Activated CD4-positive, alpha-beta T cell treated with anti-CD3 and anti-CD28 coated beads, Interleukin-2, amount 50 U/mL, for 1 hour (primary cell): ENCODE measurements around the gene ARFGAP1.

ENCODE experiments used
- DNase-seq: peaks from one replicate; pipeline ENCODE4 v3.0.0-alpha.2; 2020

Gene ARFGAP1

DNA sequence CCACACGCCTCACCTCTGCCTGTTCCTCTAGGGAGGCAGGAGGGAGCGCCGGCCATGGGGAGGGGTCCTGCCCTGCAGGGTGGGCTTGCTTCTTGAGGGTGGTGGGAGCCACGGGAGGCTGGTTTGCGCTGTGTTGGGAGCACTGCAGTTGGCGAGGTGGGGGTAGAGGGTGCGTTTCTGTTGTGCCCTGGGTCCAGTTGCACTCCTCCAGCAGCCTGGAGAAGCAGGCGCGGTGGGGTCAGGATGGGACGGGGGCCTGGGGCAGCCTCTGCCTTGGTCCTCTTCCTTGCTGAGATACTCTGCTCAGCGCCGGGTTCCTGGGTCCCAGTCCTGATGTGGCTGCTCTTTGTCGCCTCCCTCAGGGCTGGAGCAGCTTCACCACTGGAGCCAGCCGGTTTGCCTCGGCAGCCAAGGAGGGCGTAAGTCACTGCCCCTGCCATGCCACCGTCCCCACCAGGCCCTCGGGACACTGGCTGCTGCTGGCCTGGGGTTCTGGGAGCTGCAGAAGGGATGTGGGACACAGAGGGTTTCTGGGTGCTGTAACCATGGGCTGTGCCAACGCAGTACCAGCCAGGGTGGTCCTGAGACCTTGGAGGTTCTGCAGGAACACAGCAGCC lies 8.4 kb downstream of the ARFGAP1 start:
- DNase-seq, result no peak

DNA sequence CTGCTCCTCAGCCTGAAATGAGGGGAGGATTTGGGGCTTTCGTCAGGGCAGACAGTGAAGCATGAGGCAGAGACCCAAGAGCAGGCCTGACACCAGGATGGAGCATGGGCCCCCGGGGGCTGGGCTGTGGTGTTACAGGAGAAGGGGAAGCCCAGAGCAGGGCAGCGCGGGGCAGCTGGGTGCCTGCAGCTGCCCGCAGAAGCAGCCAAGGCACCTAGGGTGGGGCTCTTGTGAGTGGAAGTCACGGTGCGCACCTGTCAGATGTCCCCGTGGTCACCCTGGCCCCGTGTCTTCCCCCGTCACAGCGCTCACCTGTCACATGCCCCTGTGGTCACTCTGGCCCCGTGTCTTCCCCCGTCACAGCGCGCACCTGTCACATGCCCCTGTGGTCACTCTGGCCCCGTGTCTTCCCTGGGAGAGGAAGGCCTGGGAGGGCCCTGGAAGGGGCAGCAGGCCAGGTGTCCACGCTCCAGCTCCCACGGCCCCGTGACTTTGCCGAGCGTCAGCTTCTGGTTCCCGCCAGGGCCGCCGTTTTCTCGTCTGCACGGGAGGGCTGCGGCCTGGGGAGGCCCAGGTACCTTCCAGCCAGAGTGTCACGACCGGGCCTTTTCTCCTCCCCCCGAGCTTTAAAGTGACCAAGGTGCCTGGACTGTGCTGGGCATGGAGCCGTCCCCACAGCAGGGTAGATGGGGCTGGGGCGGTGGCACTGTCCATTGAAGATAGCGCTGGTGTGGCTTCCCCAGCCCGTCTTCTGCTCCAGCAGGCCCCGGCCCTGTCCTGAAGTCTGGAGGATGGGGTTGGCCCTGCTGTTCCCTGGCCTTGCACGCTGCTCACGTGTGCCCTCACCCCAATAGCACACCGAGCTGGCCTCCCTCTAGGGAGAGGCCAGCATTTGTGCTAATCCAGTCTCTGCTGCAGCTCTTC lies 9.4 kb downstream of the ARFGAP1 start:
- no peak for DNase-seq

DNA sequence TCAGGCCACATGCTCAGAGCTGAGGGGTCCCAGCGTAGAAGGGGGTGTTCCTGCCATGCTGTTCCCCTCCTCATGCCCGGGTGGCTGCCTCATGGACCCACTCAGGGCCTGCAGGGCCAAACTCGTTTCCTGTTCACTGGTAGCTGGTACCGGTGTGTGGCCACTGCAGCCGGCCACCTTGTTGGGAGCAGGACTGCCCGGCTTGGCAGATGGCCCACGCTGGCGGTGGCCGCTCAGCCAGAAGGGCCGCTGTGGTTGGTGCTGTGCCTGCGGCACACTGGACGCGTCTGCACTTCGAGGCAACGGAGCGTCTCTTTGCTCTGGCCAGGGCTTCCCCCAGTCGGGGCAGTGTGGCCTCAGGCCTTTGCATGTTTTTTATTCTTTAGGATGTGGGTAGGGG lies 10.3 kb downstream of the ARFGAP1 start:
- DNase-seq, result no peak

DNA sequence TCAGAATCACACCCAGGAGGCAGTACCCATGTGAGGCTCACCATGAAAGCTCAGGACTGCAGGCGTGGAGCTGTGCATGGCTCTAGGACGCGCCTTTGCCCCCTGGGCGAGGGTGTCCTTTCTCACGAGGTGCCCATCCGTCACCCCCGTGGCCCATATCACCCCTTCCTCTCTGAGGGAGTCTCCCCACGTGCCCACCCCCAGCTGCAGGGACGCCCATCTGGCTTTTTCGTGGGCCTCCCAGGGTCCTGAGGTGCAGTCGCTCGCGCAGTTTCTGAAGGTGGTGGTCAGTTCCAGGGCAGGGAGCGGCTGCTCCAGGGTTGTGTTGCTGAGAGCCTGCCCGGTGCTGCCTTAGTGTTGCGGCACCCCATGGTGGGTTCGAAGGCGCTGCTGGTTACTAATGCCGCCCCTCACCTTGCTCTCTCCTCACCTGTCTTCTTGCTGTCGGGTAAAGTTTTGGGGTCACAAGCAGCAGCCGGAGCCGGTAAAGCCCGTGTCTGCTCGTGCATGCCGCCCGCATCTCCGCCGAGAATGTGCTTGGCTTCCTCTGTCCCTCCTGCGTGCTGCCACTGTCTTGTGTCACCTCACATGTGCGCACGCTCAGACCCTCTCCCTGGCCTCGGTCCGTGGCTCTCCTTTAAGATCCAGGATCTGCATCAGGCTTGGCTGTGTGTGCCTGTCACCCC lies 10.9 kb downstream of the ARFGAP1 start:
- DNase-seq, result no peak

DNA sequence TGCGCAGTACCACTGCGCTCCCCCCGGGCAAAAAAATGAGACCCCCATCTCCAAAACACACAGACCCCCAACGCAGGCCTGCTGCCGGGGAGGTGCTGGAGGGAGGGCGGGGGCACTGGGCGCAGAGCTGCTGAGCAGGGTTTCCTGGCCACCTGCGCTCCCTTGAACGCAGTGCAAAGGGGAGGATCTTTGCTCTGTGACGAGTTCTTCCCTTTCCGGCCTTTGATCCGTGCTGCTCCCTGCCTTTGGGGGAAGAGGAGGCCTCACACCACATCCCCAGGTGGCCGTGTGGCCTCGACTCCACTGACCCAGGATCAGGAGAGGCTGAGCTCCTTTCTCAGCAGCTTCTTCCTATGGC lies 11.4 kb downstream of the ARFGAP1 start:
- peak; percentile 16 for DNase-seq

DNA sequence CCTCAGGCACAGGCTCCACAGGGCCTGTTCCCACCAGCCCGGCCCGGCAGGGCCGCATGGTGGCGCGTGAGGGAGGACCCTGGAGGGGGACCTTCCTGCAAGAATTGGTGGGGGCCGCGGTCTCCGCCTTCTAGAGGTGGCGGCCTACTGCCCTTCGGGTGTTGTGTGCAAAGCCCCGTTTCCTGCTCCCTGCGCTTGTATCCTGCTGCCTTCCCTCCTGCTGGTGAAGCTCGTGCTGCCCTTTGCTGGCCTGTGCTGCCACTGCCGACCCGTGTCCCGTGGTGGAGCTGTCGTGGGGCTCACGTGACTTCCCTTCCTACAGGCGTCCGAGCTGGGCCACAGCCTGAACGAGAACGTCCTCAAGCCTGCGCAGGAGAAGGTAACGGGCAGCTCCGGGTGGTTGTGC lies 11.9 kb downstream of the ARFGAP1 start:
- DNase-seq, result no peak

DNA sequence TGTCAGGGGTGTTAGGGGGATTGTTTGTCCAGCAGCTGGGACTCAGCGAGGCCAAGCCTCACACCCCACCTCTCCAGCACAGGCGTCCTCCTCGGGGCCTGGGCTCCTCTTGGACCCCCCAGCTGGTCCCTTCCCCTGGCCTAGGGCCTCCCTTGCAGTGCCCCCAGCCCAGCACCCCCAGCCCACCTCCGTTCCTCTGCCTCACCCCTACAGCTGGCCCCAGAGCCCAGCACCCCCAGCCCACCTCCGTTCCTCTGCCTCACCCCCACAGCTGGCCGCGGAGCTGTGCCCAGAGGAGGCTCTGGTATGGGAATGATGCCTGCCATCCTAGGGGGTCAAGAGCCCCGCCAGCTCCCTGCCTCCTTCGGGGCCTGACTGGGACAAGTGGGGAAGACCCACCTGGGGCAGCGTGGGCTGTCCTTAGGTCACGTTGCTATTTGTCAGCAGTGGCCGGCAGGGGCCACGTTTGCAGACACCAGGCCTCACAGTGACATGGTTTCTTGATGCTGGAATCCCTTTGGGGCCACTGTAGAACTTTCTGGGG lies 12.4 kb downstream of the ARFGAP1 start:
- DNase-seq, result no peak

DNA sequence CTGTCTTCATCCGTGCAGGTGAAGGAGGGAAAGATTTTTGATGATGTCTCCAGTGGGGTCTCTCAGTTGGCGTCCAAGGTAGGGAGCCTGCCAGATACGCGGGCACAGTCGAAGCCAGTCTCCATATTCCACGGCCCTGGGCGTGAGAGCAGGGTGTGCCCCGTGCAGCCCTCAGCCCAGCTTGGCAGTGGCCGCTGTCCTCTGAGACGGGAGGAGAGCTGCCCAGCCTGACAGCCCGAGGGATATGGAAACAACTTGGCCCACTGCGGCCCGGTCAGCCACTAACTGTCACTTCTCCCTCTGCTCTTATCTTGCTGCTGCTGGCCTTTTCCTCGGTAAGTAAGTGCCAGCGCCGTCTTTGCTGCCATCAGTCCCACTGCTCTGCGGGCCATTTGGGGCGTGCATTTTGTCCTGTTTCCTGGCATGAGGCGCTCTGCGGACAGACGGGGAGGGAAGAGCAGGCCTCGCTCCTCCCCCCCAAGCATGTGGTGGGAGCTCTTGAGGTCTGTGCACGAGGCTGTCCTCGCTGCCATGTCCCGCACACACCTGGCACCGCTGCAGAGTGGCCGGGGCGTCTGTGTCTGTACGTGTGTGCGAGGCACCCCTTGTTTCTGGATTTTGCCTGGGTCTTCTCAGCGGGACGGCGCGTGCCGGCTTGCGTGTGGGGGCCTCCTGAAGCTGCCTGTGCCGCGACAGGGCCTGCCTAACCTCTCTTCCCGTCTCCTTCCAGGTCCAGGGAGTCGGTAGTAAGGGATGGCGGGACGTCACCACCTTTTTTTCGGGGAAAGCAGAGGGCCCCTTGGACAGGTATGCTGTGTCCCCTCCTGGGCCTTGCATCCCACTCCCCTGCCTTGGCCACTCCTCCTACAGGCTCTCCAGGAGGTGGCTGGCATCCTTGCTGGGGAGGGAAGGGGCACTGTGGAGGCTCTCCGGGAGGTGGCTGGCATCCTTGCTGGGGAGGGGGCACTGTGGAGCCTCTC lies 13.3 kb downstream of the ARFGAP1 start:
- no peak for DNase-seq

DNA sequence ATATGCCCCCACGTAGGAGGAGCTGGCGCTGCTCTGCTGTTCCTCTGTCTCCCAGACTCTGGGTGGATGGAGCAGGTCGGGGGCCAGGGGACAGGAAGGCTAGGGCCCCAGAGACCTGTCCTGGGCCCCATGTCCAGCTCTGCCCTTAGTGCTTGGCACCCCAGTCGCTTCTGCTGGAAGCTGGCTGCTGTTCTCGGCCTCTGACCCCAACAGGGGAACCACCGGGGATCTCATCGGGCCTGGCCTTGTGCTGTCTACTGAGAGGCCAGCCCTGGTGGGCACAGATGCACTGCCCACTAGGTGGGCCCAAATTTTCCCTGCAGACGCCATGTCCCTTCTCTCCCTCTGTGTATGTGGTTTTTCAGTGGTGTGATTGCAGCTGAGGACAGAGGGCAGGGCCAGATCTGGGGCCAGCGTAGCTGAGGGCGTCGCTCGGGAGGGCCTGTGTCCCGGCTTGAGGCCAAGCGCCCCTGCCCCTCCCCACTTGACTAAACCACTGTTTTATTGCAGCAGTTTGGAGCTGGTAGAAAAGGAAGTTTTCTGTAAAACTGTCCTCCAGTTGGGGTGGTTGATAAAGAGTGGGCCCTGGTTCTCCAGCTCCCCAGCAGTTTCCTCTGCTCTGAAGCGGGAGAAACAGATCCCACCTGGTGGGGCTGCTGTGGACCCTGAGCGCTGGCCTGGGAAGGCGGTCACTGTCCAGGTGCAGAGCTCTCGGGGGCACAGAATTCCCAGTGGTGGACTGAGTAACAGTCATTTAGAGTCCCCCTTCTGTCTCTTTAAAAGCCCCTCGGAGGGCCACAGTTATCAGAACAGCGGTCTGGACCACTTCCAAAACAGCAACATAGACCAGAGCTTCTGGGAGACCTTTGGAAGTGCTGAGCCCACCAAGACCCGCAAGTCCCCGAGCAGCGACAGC lies 14.4 kb downstream of the ARFGAP1 start:
- no peak for DNase-seq

DNA sequence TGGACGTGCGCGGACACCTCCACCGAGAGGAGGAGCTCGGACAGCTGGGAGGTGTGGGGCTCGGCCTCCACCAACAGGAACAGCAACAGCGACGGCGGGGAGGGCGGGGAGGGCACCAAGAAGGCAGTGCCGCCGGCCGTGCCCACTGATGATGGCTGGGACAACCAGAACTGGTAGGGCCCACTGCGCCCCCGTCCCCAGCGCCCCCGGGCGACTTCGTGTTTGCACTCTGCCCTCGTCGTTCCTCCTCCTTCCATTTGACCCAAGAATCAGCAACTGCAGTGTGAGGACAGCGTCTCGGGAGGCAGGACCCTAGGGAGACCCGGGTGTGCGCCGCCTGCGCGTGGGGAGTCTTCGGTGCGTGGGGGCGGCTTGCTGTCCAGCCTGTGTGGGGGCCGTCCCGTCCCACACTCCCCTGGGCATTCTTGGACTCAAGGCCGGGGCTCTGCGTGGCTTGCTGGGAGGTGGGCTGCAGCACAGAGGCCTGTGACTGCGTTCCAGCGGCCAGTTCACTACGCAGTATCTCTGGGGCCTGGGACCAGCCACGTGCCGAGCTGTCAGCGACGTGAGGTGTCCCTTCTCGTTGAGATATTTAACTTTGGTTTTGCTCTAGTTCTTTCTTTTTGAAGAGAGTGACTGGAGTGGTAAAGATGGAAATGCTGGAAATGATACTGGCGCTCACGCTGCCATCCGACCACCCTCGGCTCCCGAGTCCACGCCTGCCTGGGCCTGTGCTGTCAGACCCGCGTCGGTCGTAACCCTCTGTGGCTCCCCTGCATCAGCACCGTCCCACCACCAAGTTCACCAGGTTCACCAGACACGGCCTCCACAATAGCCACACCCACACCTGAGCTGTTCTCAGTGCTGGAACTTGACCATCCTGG lies 15.3 kb downstream of the ARFGAP1 start:
- no peak for DNase-seq

DNA sequence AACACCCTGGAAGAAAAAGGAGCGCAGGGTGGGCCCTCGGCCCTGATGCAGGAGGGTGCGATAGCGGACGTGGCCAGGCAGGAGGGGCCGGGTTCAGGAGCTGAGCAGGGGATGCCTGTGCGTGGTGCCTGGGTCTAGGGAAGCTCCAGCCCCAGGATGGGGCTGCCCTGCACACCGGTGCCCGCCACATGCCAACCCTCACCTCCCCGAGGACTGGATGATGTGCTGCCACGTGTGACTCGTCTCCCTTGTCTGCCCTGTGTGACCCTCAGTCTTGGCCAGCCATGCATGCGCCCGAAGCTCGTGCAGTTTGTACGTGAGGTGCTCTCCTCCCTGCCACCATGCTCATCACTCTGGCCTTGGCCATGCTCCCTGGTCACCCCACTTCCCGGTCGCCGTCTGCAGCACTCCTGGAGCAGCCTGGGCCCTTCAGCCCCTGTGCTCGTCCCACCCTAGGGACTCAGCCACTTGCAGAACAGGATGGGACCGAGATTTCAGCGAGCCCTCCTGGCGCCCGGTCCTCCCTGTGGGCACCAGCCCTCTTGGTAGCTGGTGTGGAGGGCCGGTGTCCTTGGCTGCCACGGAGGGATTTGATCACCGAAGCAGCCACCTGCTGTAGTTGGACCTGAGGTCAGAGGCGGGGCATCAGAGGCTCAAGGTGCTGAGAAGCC lies 16.1 kb downstream of the ARFGAP1 start:
- no peak for DNase-seq

DNA sequence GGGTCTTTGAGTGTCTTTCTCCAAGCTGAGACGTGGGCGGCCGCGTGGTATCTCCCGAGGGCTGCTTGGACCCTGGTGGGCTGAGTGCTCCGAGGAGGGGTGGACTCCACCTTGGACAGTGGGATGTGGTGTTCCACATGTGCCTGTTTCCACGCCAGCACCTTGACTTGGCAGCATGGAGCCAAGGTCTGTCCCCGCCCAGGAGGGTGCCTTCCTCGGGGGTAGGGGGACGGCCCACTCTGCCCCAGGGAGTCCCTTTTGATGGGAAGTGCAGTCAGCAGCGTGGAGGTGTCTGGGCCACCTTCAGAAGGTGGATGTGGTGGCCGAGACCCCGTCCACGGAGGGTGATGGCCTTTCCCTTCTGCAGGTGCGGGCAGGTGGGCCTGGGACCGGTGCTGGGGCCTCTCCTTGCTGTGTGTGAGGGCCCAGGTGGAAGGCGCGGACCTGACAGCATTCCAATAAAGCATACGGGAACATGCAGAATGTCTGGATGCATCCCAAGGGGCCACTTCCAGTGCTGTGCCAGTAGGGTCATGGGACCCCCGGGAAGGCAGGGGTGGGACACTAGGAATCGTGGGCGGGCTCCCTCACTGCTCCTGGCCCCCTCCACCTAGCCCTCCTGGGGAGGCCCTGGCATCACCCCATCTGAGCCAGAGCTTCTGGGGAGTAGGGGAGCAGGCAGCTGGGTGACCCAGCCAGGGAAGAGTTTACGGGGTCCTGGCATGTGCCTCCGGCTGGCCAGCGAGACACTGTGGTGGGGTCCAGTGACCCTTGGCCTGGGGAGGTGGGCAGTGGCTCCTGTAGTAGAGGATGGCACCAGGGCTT lies 16.9 kb downstream of the ARFGAP1 start:
- no peak for DNase-seq

DNA sequence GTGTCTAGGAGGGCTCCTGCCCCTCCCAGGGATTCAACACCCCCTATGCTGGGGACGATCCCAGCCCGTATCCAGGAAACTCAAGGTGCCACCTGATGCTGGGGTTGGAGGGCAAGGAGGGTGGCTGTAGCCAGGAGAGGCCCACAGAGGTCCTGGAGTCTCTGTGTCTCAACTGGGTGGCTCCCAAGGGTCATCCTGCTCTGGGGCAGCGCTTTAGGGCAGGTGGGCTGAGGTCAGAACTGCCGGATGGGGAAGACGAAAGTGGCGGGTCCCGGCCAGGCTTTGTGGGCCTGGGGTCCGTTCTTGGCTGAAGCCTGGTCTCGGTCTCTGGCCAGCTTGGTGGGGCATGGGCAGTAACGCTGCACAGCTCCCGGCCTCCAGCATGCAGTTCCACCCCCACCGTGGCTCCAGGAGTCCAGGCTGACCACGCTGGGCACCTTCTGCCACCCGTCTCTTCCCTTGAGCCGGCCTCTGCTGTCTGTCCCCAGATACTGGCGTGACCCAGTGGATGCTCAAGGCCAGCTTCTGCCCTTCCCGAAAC lies 17.6 kb downstream of the ARFGAP1 start:
- no peak for DNase-seq

DNA sequence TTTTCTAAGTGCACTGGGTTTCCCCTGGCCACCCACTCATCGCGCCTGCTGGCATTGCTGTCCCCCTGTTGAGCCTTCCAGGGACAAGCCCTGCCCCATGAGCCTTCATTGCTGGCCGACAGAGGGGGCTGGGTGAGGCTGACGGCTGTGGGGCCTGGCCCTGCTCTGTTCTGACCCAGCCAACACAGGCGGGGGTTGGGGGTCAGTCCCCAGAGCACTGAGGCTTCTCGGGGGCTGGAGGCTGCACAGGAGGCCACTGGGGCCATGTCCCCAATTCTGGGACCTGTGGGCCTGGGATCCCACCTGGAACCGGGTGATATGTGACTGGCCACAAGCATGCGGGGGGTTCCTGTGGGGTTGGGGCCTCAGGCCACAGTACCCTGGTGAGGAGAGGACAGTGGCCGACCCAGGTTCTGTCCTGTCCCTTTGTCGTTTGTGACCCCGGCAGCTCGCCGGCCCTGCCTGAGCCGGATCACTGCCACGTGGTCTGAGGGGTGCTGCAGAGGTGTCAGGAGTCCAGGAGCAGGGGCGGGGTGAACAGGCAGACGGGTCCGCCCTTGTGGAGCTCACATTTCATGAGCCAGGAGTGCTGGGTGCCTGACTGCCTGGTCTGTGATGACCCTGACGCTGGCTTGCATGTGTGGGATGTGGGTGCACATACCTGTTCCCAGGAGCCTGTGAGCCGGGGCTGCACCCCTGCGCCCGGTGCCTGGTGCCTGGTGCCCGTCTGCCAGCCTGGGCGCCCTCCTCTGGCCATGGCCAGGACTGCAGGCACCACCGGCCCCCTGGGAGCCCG lies 18.3 kb downstream of the ARFGAP1 start:
- peak; percentile 63 for DNase-seq

DNA sequence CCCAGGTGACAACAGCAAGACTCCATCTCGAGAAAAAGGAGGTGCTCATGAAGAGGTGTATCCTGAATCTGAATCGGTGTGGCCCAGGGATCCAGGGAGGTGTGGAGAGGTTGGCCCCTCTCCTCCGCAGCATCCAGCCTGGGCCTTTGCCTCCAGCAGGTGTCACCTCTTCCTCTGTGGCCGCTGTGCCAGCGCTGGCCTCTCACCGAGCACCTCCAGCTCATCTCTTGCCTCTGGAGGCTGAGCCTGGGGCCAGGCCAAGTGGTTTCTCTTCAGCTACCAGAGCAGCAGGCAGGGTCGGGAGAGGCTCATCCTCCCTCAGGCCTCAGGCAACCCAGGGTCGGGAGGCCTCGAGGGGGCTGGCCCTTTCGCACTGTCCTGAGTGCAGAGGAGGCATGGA lies 19.2 kb downstream of the ARFGAP1 start:
- DNase-seq, result no peak

DNA sequence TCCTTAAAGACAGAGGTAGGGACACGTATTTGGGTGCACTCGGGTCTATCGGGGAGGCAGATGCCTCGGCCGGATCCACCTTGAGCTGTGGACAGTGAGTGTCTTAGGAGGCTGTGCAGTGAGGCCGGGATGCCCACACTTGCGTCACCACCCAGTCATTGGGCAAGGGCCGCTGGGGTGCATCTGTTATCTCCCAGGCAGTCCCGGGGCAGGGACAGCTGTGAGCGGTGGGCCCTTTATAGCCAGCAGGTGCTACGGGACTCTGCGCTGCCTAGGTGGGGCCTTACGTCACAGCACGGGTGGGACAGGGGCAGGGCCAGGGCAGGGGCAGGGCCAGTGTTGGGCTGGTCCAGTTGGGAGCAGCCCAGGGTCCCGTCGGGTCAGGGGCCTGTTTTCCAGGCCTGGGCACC lies 19.7 kb downstream of the ARFGAP1 start:
- no peak for DNase-seq

DNA sequence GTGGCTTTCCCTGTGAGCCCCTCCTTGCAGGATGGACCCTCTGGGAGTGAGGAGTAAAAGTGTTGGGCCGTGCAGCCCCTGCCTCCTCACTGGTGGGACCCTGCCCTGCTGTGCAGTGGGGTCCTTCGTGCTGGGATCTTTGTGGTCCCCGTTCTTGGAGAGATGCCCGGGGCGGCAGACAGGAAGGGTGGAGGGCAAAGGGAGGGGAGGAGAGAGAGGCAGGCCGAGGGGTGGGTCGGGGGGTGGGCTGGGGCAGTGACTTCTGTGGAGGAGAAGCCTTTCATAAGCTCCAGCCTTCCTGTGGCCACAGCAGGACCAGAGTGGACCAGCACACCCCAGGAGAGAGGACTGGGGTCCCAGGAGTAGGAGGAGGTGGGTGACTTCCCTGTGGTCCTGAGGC lies 20.3 kb downstream of the ARFGAP1 start, which contains the start of gene COL20A1:
COL20A1 (plus strand) TSS at position 283 of the 400 bp plus-strand sequence. CDS start 1,922 bp downstream, outside the sequence.
- DNase-seq, result no peak
